CD8-positive, alpha-beta memory T cell (primary cell): Measurements from ENCODE around the gene KLHL4. TPM values are rescaled to one million over a fixed set of nuclear protein-coding genes. Genes with fewer than 3 reads are reported as not detected.

Source experiments
- CTCF ChIA-PET: fragments of 350-600 bp; sonication (Branson Sonifier 250); formaldehyde crosslinking; loops from one replicate; lab custom pipeline; 2021; ENCODE audit warnings: antibody characterized with exemption; lab: Charles Lee
- POLR2A ChIA-PET: fragments of 350-600 bp; sonication (Branson Sonifier 250); formaldehyde crosslinking; loops from one replicate; lab custom pipeline; 2021; ENCODE audit warnings: antibody characterized with exemption; lab: Charles Lee
- DNase-seq, 5 donors: peaks; one replicate each; pipeline versions ENCODE4 v3.0.0 to v3.0.0-alpha.2; 2020 to 2022; ENCODE audit warnings: mixed read lengths in 1 of 5
- H3K27ac ChIP-seq: one replicate; pipeline ENCODE4 v1.7.0; 2013; ENCODE audit warnings: low read depth, mild to moderate bottlenecking, low read length, moderate library complexity
- H3K27me3 ChIP-seq: 2 replicates; pipeline ENCODE4 v1.7.0; 2013; ENCODE audit warnings: low read length, mild to moderate bottlenecking; ENCODE audit not compliant: insufficient read depth, poor library complexity, severe bottlenecking
- H3K36me3 ChIP-seq: 2 replicates; pipeline ENCODE4 v1.7.0; 2013; ENCODE audit warnings: mild to moderate bottlenecking, low read length, moderate library complexity; ENCODE audit not compliant: insufficient read depth
- H3K4me1 ChIP-seq: 2 replicates; pipeline ENCODE4 v1.7.0; 2013; ENCODE audit warnings: mild to moderate bottlenecking, low read length, moderate library complexity; ENCODE audit not compliant: insufficient read depth
- H3K4me3 ChIP-seq: 2 replicates; pipeline ENCODE4 v1.7.0; 2013; ENCODE audit warnings: mild to moderate bottlenecking, low read length
- H3K9me3 ChIP-seq: 2 replicates; pipeline ENCODE4 v1.7.0; 2013; ENCODE audit warnings: mild to moderate bottlenecking, low read length
- H3K27ac Mint-ChIP-seq, 8 donors: one replicate each; pipeline ENCODE4 v1.8.0; 2020 to 2021; ENCODE audit warnings: mixed read lengths in 8 of 8, mild to moderate bottlenecking in 6 of 8, inconsistent platforms in 3 of 8, moderate library complexity in 3 of 8
- H3K27me3 Mint-ChIP-seq, 2 donors: one replicate each; pipeline ENCODE4 v1.8.0; 2020 to 2021; ENCODE audit warnings: mixed read lengths in 2 of 2, mild to moderate bottlenecking in 1 of 2, moderate library complexity in 1 of 2
- H3K36me3 Mint-ChIP-seq, 3 donors: one replicate each; pipeline ENCODE4 v1.8.0; 2020 to 2021; ENCODE audit warnings: mixed read lengths in 3 of 3, inconsistent platforms in 1 of 3, mild to moderate bottlenecking in 1 of 3
- H3K4me1 Mint-ChIP-seq, 3 donors: one replicate each; pipeline ENCODE4 v1.8.0; 2020 to 2021; ENCODE audit warnings: mixed read lengths in 3 of 3, inconsistent platforms in 1 of 3, mild to moderate bottlenecking in 1 of 3
- H3K4me3 Mint-ChIP-seq, 7 donors: one replicate each; pipeline ENCODE4 v1.8.0; 2020 to 2021; ENCODE audit warnings: mixed read lengths in 7 of 7, mild to moderate bottlenecking in 6 of 7, moderate library complexity in 4 of 7, inconsistent platforms in 2 of 7
- H3K9me3 Mint-ChIP-seq, 5 donors: one replicate each; pipeline ENCODE4 v1.8.0; 2020 to 2022; ENCODE audit warnings: mixed read lengths in 5 of 5, mild to moderate bottlenecking in 3 of 5, moderate library complexity in 2 of 5, inconsistent platforms in 1 of 5
- polyA plus RNA-seq: library from polyadenylated mRNA; unstranded; fragments of 300-500 nt; fragmentation: Illumina TruSeq; gene quantifications from one replicate; pipeline ENCODE4 v1.2.3, GENCODE V29; 2021
- total RNA-seq, 2 experiments: library from RNA; stranded (reverse); gene quantifications; one replicate each; pipeline ENCODE4 v1.2.3, GENCODE V29; 2021

The KLHL4 gene
- total and polyA plus RNA-seq, 3 experiments from 2014 or later, result 0.18 to 0.43 (median 0.28) TPM

DNA sequence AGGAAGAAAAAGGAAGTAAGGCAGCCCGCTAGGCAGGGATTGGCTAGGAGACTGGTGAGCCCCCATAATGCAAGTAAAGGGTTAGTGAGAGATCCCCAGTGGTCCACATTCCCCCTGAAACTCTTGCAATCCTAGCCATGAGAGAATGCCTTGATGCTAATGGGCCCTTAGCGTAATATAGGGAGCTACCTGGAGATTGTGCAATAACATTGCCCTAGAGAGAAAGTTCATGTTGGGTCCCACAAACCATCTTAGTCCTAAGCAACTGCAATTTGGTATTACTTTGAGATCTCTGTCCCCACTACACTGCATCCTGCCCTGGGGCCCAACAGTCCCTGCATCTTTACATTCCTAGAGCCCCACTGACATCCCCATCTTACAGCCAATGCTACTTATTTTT lies 188.5 kb downstream of the KLHL4 start:
- no peak for DNase-seq
- ChIA-PET CTCF (no interaction called here), POLR2A (no interaction called here)
- no peak overlapping the region for H3K4me3 Mint-ChIP-seq
- H3K27ac Mint-ChIP-seq, result no peak overlapping the region
- Histone ChIP-seq H3K4me3 (no peak overlapping the region), H3K4me1 (no peaks in the 10 kb centered on the region), H3K9me3 (no peaks in the 10 kb centered on the region), H3K36me3 (no peaks in the 10 kb centered on the region), H3K27ac (no peak overlapping the region), H3K27me3 (no peaks in the 10 kb centered on the region)
- peaks cover 0 to 1% (median 0%) of the 10 kb centered on the region in 3 donors for H3K36me3 Mint-ChIP-seq
- H3K9me3 Mint-ChIP-seq, result peaks cover 4 to 14% (median 8%) of the 10 kb centered on the region in 5 donors
- no peaks in the 10 kb centered on the region for H3K4me1 Mint-ChIP-seq
- peaks cover 0 to 2% of the 10 kb centered on the region in 2 donors for H3K27me3 Mint-ChIP-seq

DNA sequence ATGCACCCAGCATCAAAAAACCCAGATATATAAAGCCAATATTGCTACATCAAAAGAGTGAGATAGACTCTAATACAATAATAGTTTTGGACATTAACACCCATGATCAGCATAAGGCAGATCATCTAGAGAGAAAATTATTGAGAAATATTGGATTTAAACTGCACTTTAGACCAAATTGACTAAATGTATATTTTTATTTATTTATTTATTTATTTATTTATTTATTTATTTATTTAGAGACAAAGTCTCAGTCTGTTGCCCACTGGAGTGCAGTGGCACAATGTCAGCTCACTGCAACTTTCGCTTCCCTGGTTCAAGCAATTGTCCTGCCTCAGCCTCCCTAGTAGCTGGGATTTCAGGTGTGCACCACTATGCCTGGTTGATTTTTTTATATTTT lies 193.0 kb downstream of the KLHL4 start:
- Histone ChIP-seq H3K27ac (no peak overlapping the region), H3K4me3 (no peak overlapping the region), H3K36me3 (no peaks in the 10 kb centered on the region), H3K27me3 (no peaks in the 10 kb centered on the region), H3K9me3 (no peaks in the 10 kb centered on the region), H3K4me1 (no peaks in the 10 kb centered on the region)
- no peak overlapping the region for H3K4me3 Mint-ChIP-seq
- no peaks in the 10 kb centered on the region for H3K4me1 Mint-ChIP-seq
- peaks cover 0 to 1% (median 0%) of the 10 kb centered on the region in 3 donors for H3K36me3 Mint-ChIP-seq
- H3K27me3 Mint-ChIP-seq, result no peaks in the 10 kb centered on the region
- H3K9me3 Mint-ChIP-seq, result peaks cover 4 to 12% (median 11%) of the 10 kb centered on the region in 5 donors
- H3K27ac Mint-ChIP-seq, result no peak overlapping the region
- ChIA-PET POLR2A (no interaction called here), CTCF (no interaction called here)
- no peak for DNase-seq
